CD4-positive, alpha-beta T cell (primary cell): Measurements from ENCODE around the gene TRHDE. TPM values are rescaled to one million over a fixed set of nuclear protein-coding genes. Genes with fewer than 3 reads are reported as not detected.

Experiments
- ATAC-seq: fragments of 200-7000 bp; cut with Tn5 transposase; one replicate; pipeline ENCODE4 v1.10.0; 2022; ENCODE audit warnings: mild to moderate bottlenecking; ENCODE audit not compliant: poor library complexity
- CTCF ChIA-PET: fragments of 350-600 bp; sonication (Branson Sonifier 250); formaldehyde crosslinking; loops from one replicate; lab custom pipeline; 2021; ENCODE audit warnings: antibody characterized with exemption, inconsistent platforms; lab: Charles Lee
- POLR2A ChIA-PET: fragments of 350-600 bp; sonication (Branson Sonifier 250); formaldehyde crosslinking; loops from one replicate; lab custom pipeline; 2021; ENCODE audit warnings: antibody characterized with exemption, inconsistent platforms; lab: Charles Lee
- DNase-seq, 14 experiments: peaks; one replicate each; pipeline ENCODE4 v3.0.0-alpha.2; 2013 to 2020; ENCODE audit warnings: mixed read lengths in 2 of 14
- H3K27ac ChIP-seq, 2 donors: one replicate each; pipeline versions ENCODE4 v1.5.1 to v1.7.0; 2013; ENCODE audit warnings: low read length in 2 of 2, low read depth in 1 of 2, mild to moderate bottlenecking in 1 of 2
- H3K27me3 ChIP-seq, 2 experiments: 1 replicate in 1 of 2; 2 replicates in 1 of 2; pipeline versions ENCODE4 v1.6.1 to v1.7.0; 2013; ENCODE audit warnings: low read length in 2 of 2, control low read depth in 1 of 2, mild to moderate bottlenecking in 1 of 2, moderate library complexity in 1 of 2; ENCODE audit not compliant: insufficient read depth in 2 of 2, control insufficient read depth in 1 of 2
- H3K36me3 ChIP-seq: one replicate; pipeline ENCODE4 v1.6.1; 2013; ENCODE audit warnings: low read length, control low read depth; ENCODE audit not compliant: insufficient read depth
- H3K4me1 ChIP-seq: one replicate; pipeline ENCODE4 v1.6.1; 2013; ENCODE audit warnings: low read length, control low read depth; ENCODE audit not compliant: insufficient read depth
- H3K4me3 ChIP-seq: one replicate; pipeline ENCODE4 v1.5.1; 2013; ENCODE audit warnings: mild to moderate bottlenecking, low read length, moderate library complexity
- H3K9me3 ChIP-seq, 2 experiments: 1 replicate in 1 of 2; 2 replicates in 1 of 2; pipeline versions ENCODE4 v1.6.1 to v1.7.0; 2013; ENCODE audit warnings: low read length in 2 of 2, mild to moderate bottlenecking in 2 of 2, control low read depth in 1 of 2, moderate library complexity in 1 of 2; ENCODE audit not compliant: control insufficient read depth in 1 of 2, insufficient read depth in 1 of 2
- H3K27ac Mint-ChIP-seq: one replicate; pipeline ENCODE4 v1.8.0; 2020; ENCODE audit warnings: mixed read lengths
- H3K27me3 Mint-ChIP-seq: one replicate; pipeline ENCODE4 v1.8.0; 2021; ENCODE audit warnings: mixed read lengths
- H3K36me3 Mint-ChIP-seq: one replicate; pipeline ENCODE4 v1.8.0; 2021; ENCODE audit warnings: low read depth, mixed read lengths
- H3K4me1 Mint-ChIP-seq: one replicate; pipeline ENCODE4 v1.8.0; 2021; ENCODE audit warnings: low read depth, mixed read lengths
- H3K4me3 Mint-ChIP-seq: one replicate; pipeline ENCODE4 v1.8.0; 2020; ENCODE audit warnings: mild to moderate bottlenecking, mixed read lengths
- H3K9me3 Mint-ChIP-seq: one replicate; pipeline ENCODE4 v1.8.0; 2020; ENCODE audit warnings: mixed read lengths
- intact Hi-C, 2 experiments: fragments of 100-400 bp; cut with DNase I in 1 of 2; cut with micrococcal nuclease in 1 of 2; formaldehyde crosslinking; loops; one replicate each; pipeline versions ENCODE4 v1.15.1 to v1.9.0; 2023 to 2025; cut with DNase I, micrococcal nuclease
- total RNA-seq, 174 experiments: library from RNA in 2 of 174; stranded (reverse) in 2 of 174; gene quantifications; one replicate each; pipeline ENCODE4 v1.2.3 and lab custom pipeline; 2021 to 2026
- TF ChIP-seq, protein P1 (sequence below): fragments of 200-600 bp; IDR thresholded peaks from one replicate; pipeline ENCODE4 v1.8.0; 2022; ENCODE audit warnings: antibody characterized with exemption, mild to moderate bottlenecking

TRHDE gene
- total RNA-seq, 2 experiments from 2014 or later: not detected

DNA sequence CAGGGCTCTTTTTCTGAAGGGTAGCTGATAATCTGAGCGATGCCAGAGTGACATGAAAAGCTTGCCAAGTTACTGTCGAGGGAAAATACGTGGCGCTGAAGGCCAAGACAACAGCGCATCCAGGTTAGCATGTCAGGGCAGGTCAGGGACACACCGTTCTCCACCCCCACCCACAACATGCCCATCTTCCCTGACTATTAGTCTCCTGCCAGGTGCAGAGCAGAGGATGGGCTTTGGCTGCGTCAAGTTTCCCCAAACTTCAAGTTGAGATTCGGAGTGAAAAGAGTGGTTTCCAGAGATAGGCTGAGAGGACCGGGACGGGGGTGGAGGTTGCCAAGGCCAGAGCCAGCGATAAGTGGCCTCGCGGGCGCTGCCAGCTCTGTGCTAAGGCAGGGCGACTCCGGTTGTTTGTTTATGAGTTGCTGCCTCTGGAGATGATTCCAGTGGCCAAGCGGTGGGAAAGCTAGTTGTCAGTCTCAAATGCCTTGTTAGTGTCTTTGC, 1.7 kb downstream of the TRHDE start:
- DNase-seq (no peak), ATAC-seq (no peak)
- Histone ChIP-seq H3K27ac (no peak overlapping the region), H3K4me3 (no peak overlapping the region), H3K27me3 (peaks cover 25 to 52% of the 10 kb centered on the region in 2 experiments), H3K36me3 (no peaks in the 10 kb centered on the region), H3K4me1 (no peaks in the 10 kb centered on the region), H3K9me3 (peaks cover 0 to 25% of the 10 kb centered on the region in 2 experiments)
- POLR2A ChIA-PET: no interaction called here
- Mint-ChIP-seq H3K27ac (no peak overlapping the region), H3K4me3 (no peak overlapping the region), H3K27me3 (peaks cover 70% of the 10 kb centered on the region), H3K36me3 (no peaks in the 10 kb centered on the region), H3K9me3 (no peaks in the 10 kb centered on the region), H3K4me1 (no peaks in the 10 kb centered on the region)
- intact Hi-C loops: no loop called here
- TF ChIP-seq, protein P1, sequence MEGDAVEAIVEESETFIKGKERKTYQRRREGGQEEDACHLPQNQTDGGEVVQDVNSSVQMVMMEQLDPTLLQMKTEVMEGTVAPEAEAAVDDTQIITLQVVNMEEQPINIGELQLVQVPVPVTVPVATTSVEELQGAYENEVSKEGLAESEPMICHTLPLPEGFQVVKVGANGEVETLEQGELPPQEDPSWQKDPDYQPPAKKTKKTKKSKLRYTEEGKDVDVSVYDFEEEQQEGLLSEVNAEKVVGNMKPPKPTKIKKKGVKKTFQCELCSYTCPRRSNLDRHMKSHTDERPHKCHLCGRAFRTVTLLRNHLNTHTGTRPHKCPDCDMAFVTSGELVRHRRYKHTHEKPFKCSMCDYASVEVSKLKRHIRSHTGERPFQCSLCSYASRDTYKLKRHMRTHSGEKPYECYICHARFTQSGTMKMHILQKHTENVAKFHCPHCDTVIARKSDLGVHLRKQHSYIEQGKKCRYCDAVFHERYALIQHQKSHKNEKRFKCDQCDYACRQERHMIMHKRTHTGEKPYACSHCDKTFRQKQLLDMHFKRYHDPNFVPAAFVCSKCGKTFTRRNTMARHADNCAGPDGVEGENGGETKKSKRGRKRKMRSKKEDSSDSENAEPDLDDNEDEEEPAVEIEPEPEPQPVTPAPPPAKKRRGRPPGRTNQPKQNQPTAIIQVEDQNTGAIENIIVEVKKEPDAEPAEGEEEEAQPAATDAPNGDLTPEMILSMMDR: no peak
- CTCF ChIA-PET: no interaction called here

DNA sequence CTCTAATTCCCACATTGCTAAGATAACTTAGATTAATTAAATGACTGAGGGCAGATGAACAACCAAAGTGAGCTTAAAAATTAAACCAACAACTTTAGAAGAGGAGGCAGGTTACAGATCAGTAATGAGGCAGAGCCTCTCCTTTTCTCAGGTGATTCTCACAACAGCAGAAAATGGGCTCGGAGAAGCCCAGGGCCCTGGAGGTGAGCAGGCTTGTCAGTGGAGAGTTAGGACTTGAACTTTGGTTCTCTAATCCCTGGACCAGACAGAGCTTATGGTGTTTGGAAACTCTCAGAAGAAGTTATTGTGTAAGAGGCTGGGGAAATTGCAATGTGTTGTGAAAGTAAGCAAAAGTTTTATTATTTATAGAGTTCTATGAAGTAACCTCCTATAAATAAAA, 2.8 kb downstream of the TRHDE start:
- H3K4me1 Mint-ChIP-seq: no peaks in the 10 kb centered on the region
- intact Hi-C loops: no loop called here
- POLR2A ChIA-PET: no interaction called here
- CTCF ChIA-PET: no interaction called here
- Histone ChIP-seq H3K9me3 (peaks cover 0 to 25% of the 10 kb centered on the region in 2 experiments), H3K36me3 (no peaks in the 10 kb centered on the region), H3K27ac (no peak overlapping the region), H3K4me1 (no peaks in the 10 kb centered on the region), H3K27me3 (peaks cover 25 to 47% of the 10 kb centered on the region in 2 experiments), H3K4me3 (no peak overlapping the region)
- TF ChIP-seq, protein P1: no peak
- no peak for DNase-seq
- no peaks in the 10 kb centered on the region for H3K9me3 Mint-ChIP-seq
- H3K4me3 Mint-ChIP-seq: no peak overlapping the region
- no peaks in the 10 kb centered on the region for H3K36me3 Mint-ChIP-seq
- H3K27me3 Mint-ChIP-seq: peaks cover 62% of the 10 kb centered on the region
- no peak overlapping the region for H3K27ac Mint-ChIP-seq
- no peak for ATAC-seq

DNA sequence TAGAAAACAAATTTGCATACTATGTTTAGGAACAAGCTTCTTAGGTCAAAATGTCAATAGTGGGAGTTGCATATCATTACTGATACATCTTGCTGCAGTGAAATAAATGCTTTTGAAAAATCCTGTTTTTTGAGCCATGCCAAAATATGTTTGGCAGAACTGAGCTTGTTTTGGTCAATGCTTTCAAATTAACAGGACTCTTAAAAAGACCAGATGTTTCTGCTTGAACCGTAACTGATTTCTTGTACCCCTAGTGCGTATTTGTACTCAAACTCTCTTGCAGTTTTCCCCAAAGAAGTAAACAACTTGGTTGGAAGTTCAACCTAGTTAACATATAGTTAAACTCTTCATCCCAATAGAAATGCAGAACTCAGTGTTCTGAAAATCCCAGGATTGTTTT, 3.4 kb downstream of the TRHDE start:
- Mint-ChIP-seq H3K27me3 (peaks cover 61% of the 10 kb centered on the region), H3K36me3 (no peaks in the 10 kb centered on the region), H3K4me3 (no peak overlapping the region), H3K27ac (no peak overlapping the region), H3K4me1 (no peaks in the 10 kb centered on the region), H3K9me3 (no peaks in the 10 kb centered on the region)
- ATAC-seq: no peak
- H3K4me3 ChIP-seq: no peak overlapping the region
- TF ChIP-seq, protein P1: no peak
- CTCF ChIA-PET: no interaction called here
- no peak overlapping the region for H3K27ac ChIP-seq
- intact Hi-C loops: no loop called here
- peaks cover 25 to 43% of the 10 kb centered on the region in 2 experiments for H3K27me3 ChIP-seq
- no peaks in the 10 kb centered on the region for H3K4me1 ChIP-seq
- DNase-seq: no peak
- POLR2A ChIA-PET: no interaction called here
- peaks cover 0 to 25% of the 10 kb centered on the region in 2 experiments for H3K9me3 ChIP-seq
- no peaks in the 10 kb centered on the region for H3K36me3 ChIP-seq
